ENCODE results near the gene C1QTNF8.

The C1QTNF8 gene

DNA sequence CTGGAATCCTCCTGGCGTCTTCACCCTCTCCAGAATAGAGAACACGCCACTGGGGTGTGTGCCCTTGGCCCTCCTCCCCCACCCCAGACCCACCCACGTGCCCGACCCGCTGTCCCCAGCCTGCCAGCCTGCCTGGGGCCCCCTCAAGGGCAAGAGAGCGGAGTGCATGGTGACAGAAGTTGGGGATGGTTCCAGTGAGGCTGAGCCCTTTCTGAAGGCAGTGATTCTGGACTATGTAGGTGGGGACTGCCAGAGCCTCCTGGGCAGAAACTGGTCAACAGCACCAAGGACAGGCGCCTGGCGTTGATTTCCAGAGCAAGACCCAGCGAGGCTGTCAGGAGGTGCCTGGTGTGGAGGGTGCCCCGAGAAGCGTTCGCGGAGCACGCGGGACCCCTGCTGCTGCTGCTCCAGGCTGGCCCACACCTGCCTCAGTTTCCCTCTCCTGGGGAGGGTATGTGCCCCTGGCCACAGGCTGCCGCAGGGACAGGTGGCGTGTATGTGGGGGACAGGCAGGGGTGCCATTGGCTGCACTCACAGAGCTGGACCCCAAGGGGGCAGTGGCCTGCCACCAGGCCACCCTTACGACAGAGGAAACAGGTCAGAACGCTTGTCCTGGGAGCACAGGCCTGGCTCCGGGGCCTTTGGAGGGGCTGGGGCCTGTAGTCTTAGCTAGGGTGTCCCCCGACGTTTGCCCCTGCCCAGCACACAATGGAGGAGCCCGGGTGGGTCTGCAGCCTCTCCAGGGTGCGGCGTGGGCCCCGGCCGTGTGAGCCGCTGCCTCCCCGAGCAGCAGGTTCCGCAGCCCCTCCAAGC, 22.3 kb downstream of the C1QTNF8 start:
- no peak for DNase-seq

DNA sequence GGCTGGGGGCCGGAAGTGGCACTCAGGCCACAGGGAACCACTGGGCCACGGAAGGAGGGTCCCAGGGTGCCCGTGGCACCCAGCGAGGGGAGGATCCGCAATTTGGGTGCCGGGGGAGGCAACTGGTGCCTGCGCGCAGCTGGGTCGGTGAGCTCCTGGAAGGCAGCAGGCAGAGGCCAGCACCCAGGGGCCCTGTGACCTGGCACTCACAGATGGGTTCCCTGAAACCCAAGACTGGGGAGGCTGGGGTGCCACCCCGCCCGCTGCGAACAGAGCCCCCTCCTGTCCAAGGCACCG, 22.8 kb downstream of the C1QTNF8 start:
- DNase-seq, result no peak

DNA sequence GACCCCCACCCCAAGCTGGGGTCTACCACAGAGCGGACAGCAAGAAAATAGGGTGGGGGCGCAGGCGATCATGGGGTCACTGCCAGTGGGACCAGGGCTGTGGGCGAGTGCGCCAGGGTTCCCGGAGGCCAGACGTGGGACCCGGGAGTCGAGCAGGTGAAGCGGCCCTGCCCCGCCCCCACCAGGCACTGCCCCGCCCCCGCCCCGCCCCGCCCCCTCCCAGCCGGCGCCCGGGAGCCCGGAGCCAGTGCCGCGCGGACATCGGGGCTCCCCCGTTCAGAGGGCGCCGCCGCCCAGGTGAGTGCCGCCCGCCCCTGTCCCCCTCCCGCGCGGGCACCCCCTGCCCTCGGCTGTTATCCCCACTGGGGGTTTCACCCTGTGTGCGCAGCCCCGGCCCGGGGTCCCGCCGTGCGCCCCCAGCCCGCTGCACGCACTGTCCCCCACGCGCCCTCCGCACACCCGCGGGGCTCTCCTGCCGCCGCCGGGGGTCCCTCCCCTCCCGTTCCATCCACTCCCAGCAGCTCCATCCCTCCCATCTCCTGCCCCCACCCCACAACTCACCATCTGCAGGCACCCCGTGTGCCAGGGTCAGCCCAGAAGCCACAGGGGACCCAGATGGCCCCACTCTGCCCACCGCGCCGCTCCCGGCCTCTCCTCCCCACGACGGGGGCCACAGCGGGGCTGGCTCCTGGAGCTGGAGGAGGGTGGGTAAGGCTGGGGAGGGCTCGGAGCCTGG, 23.4 kb downstream of the C1QTNF8 start, which contains the start of gene SSTR5:
TSS of gene SSTR5 (plus strand) at position 222 of the 736 bp plus-strand sequence. CDS start 6,122 bp downstream, outside the sequence.
- no peak for DNase-seq

DNA sequence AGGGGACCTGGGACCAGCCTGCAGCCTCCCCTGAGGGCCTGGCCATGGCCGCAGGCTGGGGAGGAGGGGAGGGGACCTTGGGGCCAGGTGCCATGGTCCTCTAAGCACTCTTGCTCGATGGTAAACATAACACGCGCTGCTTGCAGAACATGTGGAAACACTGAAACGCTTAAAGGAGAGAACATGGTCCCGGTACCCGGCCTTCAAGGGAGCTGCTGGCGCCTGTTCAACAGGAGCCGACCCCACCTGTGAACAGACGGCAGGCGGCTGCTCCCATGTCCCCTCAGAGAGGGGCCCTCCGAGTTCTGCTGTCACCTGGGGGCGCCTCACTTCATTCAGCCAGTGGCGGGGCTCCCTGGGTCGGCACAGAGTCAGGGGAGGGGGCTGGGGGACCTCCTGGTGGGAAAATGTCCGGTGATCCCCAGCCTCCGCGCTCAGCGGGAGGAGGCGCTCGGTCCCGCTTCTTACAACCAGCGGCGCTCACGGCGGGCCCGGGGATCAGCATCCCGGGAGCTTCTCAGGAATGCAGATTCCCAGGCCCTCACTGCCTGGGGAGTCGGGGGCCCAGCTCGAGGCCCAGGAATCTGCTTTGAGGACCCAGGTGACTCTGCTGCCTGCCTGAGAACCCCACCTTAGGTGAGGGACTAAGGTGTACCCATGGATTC, 24.4 kb downstream of the C1QTNF8 start:
- DNase-seq, result no peak

DNA sequence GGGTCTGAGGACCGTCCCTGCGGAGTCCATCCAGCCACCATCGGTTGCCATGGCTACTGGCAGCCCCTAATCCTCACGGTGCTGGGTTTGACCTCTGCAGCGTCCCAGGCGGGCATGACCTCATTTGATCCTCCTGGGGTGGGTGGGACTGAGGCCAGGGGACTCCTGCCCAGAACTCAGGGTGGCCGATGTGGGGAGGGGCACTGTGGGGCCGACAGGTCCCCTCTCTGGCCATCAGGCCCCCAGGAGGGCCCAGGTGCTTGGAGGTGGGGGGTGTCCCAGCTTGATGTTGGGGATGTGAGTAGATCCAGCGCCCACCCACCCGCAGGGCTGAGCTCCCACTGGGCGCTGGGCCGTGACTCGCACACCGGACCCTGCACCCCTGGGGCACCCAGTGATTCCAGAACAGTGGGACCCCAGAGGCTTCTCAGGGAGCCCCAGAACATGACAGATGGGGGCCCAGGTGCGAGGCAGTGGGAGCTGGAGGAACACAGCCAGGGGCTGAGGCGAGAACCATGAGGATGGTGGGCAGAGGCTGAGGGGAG, 25.1 kb downstream of the C1QTNF8 start:
- DNase-seq, result no peak

DNA sequence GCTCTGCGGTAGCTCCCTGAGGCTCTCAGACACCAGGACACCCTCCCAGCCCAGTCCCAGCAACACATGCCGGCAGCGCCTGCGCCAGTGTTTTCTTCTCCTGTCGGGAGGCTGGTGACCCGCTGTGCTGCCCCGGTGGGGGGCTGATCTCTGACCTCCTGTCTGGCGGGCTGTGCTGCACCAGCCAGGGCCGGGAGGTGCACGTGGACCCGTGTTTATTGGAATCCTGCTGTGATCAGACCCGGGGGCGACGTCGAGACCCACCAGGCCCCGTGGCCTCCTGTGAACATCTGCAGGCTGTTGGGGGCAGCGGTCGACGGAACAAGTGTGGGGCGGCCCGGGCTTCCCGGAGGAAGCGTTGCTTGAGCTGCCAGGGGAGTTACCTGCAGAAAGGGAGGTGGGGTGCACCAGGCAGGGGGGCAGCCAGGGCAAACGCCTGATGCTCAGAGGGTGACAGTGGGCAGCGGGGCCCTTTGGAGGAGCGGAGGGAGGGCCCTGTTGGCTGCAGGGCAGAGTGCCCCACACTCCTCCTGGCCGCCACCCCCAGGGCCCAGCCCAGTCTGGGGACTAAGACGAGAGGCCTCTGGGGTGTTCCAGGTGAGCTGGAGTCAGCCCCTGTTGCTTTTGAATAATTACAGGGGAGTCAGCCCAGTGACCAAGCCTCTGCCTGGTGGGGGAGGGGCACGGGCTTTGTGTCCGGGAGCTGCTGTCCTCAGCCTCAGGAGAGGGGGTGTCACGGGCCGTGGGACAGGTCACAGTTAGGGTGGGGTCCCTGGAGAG, 25.8 kb downstream of the C1QTNF8 start:
- no peak for DNase-seq

DNA sequence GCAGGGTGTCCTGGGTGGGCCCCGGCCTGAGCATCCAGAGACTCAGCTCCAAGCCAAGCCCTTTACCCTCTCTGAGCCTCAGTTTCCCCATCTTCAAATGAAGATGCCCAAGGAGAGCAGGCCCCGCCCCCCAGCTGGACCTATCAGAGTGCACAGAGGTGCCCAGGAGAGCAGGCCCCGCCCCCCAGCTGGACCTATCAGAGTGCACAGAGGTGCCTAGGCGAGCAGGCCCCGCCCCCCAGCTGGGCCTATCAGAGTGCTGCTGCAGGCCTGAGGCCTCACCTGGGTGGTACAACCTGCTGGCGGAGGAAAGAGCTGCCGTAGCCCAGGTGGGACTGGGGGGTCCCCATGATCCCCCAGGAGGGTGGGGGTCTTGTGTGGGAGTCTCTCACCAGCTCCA, 26.9 kb downstream of the C1QTNF8 start:
- DNase-seq, result no peak

DNA sequence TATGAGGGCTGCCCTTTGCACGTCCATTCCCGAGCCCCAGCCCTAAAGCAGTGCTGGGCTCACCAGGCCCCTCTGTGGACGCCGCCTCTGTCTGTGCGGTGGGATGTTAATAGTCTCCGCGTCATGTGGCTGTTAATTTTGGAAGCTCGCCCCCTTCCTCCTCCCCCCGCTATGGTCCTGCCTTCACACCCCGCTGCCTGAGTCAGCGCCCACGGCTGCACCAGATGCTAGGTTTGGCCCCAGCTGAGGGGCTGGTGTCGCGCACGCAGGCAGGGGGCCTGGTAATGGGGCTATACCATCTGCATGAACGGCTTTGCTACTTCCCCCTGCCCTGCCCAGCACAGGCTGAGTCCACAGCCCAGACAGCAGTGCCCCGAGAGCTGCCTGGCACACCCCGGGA, 27.6 kb downstream of the C1QTNF8 start:
- DNase-seq, result no peak

DNA sequence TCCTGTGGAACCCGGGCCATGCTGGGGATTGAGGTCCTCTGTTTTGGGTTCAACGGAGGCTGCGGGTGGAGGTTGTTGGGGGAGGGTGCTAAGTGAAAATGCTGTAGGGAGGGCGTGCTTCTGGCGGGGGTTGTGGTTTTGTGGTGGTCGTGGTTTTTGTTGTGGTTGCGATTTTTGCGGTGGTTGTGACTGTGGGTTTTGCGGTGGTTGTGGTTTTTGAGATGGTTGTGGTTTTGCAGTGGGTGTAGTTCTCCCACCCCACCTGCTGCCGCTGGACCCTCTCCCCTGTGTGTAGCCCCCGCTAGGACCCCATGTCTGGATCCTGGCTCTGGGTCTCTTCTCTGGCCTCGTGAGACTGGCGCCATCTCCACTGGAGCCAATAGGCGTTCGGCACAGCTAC, 28.4 kb downstream of the C1QTNF8 start:
- no peak for DNase-seq

DNA sequence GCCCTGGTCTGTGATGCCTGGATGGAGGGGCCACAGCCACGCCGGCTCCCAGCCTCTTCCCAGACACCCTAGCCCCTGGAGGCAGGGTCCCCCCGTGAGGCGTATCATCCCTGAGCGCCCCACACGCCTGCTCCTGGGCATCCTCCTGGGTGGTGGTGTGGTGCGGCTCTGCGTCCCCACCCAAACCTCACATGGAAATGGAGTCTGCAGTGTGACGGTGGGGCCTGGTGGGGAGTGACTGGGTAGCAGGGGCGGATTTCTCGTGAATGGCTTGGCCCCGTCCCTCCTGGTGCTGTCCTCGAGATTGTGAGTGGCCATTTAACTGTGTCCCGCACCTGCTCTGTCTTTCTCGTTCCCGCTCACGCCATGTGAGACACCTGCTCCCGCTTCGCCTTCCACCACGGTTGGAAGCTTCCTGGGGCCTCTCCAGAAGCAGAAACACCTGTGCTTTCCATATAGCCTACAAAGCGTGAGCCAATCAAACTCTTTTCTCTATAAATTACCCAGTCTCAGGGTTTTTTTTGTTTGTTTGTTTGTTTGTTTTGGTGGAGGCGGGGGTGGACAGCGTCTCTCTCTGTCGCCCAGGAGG, 29.4 kb downstream of the C1QTNF8 start:
- DNase-seq, result peak; percentile 49

DNA sequence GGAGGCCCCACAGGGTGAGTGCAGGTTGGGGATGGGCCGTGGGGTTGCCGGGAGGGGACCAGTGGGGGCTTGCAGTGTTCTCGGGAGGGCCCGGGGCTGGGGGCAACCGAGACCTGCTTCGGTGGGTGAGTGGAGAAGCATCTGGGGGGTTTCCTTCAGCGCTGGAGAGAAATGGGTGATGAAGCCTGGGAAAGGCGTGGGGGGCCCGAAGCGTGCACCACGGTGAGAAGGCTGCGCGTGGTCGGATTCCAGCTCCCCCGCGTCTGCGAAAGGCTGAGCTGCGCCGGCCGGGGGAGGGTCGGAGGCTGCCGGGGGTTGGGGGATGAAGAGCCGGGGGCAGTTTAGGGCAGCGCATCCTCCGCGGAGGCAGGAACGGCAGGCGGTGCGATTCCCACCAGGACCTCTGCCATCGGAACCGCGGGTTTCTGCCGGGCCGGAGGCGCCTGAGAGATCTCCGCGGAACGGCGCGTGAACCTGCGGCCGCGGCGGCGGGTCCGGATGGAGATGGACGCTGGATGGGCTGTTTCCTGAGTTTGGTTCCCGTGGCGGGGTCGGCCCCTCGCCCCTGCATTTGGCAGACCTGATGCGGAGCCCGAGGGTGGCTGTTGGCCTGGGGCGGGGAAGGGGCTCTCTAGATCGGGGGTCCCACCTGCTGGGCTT, 30.4 kb downstream of the C1QTNF8 start:
- DNase-seq, result no peak

DNA sequence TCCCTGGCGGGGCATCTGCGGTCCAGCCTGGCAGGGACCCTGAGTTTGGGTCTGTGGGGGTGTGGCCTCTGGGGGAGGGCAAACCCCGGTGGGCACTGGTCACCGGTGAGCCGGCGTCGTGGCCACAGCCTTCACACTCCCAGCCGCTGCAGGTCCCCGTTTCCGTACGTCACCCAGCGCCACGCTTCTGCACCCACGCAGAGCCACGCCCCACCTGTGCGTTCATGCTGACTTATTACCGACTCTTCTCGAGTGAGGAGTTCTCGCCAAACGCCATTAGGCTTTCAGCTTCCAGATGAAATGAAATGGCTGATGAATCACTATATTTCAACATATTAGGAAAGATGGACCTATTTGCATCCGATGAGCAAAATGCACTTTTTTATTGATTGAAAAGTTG, 32.3 kb downstream of the C1QTNF8 start:
- no peak for DNase-seq

DNA sequence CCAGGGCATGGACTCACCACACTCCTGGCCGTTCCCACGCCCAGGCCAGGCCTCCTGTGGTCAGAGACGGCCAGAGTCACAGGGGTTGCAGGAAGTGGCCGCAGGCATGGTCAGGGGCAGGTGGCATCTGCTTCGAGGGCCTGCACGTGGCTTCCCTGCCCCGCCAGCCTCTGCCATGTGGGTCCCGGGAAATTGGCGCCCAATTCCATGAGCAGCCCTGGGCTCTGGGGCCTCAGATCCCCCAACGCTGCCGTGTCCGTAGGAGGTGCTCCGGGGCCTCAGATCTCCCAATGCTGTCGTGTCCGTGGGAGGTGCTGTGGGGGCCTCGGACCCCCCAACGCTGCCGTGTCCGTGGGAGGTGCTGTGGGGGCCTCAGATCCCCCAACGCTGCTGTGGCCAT, 33.1 kb downstream of the C1QTNF8 start:
- DNase-seq, result no peak

DNA sequence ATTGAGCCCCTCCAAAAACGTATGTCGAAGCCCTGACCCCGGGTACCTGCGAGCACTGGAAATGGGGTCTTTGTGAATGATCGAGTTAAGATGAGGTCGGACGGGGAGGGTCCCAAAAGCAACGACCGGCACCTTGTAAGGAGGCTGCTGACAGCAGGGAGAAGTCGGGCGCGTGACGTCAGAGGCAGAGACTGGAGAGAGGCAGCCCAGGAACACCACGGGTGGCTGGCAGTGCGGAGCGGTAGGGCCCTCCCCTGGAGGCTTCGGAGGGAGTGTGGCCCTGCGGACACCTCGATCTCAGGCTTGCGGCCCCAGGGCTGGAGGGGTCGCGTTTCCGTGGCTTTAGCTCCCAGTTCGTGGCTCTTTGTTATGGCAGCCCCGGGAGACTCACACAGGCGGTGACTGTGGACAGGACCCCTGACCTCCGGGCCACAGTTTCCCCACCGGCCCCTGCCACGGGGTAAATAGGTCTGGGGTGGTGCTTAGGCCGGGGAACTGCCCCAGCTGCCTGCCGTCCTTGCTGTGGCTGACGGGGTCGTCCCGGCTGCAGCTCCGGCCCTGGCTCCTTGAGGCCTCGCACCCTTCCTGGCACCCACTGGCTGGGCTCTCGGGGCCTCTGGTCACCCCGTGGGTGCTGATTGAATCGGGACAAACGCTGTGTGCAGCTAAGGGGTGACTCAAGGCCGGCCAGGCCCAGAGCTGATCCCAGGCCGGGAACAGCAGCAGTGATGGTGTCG, 34.1 kb downstream of the C1QTNF8 start:
- DNase-seq, result no peak

DNA sequence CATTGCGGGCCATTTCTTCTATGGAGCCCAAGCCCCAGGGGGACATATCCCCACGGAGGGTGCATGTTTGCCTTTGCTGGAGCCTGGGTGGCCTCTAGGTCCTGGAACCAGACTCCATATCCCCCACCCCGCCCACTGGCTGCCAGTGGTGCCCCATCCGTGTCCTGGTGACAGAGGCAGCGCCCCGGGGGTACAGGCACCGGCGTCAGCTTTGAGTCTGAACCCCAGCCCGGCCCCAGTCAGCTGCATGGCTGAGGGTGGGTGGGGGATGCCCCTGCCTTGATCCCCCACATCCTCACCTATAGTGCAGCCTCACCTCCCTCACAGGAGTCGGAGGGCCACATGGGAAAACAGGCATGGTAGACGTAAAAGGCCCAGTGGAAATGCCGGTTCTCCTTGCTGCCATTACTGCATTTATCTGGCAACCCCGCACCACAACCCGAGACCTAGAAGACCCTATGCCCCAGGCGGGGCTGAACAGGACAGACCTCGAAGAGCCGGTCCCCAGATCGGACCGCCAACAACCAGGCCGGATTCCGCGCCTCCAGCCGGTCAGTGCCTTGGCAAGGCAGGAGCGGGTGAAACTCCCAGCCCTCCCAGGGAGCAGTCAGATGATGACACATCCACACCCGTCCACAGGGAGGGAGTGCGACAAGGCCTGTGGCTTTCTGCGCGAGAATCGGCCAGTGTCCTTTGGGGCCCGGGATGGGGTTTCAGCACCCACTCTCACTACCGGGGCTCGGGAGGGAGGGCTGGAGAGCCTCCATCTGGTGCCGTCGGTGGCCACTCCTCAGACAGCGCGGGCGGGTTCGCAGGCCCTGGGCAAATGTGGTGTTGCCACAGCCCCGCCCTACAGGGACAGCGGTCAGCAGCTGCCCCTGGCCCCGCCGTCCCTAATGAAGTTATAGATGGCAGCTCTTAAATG, 35.4 kb downstream of the C1QTNF8 start:
- no peak for DNase-seq

DNA sequence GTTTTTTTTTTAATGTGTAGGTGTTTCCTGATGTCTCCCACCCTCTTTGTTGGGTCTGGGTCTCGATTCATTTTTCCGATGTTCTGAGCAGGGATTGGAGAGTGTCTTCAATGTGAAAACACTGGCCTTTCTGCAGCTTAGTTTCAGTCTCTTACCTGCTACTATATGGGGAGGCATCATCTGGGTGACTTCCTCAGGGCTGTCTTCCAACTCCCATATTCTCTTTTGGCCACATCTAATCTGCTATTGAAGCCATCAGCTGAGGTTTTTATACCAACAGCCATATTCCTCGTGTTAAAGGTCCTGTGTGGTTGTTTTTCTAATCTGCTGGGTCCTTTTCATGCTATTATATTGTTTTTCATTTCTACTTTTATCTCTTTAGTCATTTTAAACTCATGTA, 36.7 kb downstream of the C1QTNF8 start:
- no peak for DNase-seq

DNA sequence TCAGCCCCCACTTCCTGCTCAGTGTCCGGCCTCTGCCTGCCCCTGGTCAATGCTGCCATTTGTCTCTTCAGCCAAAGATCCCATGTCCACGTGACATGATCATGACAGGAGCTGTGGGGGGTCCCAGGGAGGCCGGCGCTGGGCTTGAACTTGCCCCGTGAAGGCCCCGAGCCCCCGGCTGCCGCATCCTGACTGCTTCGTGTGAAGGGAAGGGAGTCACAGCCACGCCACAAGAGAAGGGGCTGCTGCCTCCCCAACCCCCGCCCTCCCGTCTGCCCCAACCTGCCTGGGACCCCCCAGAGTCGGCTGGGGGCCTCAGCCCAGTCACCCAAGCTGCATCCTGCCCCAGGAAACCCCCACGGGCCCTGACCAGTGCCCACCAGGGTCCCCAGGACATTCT, 37.8 kb downstream of the C1QTNF8 start:
- DNase-seq, result no peak

DNA sequence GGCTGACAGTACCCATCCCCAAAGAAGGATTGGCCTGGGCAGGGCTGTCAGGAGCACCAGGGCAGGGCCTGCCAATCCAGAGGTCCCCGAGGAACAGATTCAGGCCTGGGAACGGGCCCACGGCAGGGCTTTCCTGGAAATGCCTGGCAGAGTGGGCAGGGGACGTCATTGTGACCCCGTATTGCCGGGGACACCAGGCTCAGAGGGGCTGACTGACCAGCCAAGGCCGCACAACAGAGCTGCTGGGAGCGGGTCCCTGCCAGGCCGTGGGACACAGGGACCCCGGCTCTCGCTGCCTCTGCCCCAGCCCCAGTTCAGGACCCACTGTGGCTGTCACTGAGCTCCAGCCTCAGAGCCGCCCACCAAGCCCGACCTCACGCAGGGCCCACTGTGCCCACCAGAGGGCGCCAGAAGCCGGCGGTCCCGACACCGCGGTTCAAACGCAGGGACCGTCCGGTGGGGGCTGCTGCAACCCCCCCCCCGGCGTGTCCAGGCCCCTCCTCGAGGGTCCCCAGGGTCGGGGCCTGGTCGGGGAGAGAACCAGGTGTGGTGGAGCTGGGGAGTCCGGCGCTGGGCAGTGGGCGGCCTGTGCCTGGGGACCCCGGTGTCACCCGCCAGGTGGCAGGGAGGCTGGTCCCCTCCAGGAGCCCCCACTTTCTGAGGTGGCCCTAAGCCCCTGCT, 38.7 kb downstream of the C1QTNF8 start:
- DNase-seq, result no peak

DNA sequence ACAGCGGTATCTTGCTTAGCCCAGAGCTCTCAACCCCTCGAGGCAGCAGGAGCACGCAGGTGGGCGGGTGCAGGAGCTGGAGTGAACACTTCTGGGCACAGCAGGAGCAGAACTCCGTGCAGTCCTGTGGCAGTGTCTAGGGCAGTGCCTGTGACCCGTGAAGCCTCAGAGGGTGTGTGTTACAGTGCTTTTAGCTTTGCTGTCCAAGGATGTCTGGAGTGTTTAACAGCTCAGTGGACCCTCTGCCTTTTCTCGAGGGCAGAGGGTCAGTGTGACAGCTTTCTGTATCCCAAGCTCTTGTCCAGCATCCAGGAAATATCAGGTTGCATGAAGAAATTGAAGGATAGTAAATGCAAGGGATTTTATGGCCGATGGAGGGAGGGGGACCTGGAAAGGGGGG, 39.8 kb downstream of the C1QTNF8 start:
- no peak for DNase-seq

DNA sequence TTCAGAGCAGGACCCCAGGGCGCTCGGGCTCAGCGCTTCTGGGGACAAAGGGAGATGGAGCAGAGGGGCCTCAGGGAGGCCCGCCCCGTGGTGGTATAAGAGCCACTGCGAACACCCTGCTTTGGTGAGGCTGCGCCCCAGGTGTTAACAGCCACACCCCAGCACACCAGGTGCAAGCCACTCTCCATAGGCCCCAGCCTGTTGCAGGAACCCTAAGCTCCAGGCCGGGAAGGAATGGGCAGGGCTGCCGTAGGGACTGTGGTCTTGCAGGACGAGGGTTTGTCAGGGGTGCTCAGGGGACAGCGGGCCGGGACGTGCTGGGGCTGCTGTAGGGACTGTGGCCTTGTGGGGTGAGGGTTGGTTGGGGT, 40.5 kb downstream of the C1QTNF8 start:
- no peak for DNase-seq
